Testis (tissue), 3 donors: ENCODE data around the gene GNG2. TPM values are rescaled to one million over a fixed set of nuclear protein-coding genes. Genes with fewer than 3 reads are reported as not detected.

Experiments
- DNase-seq: peaks from one replicate; pipeline ENCODE4 v3.0.0-alpha.2; 2019
- H3K27ac ChIP-seq, 2 donors: fragments of 200-600 bp; sonication (generic); one replicate each; pipeline ENCODE4 v1.5.1; 2019
- H3K27me3 ChIP-seq: fragments of 200-600 bp; sonication (generic); one replicate; pipeline ENCODE4 v1.5.1; 2019
- H3K36me3 ChIP-seq: fragments of 200-600 bp; sonication (generic); one replicate; pipeline ENCODE4 v1.5.1; 2017; ENCODE audit warnings: low read depth; ENCODE audit errors: missing control alignments
- H3K4me1 ChIP-seq: fragments of 200-600 bp; sonication (generic); one replicate; pipeline ENCODE4 v1.5.1; 2019
- H3K4me3 ChIP-seq, 2 donors: fragments of 200-600 bp; sonication (generic); one replicate each; pipeline ENCODE4 v1.5.1; 2017 to 2019
- H3K9me3 ChIP-seq: fragments of 200-600 bp; sonication (generic); one replicate; pipeline ENCODE4 v1.5.1; 2017
- CTCF ChIP-seq, 3 experiments: fragments of 450-650 bp in 2 of 3; fragments of 200-600 bp in 1 of 3; sonication (generic) in 1 of 3; IDR thresholded peaks; one replicate each; pipeline ENCODE4 v1.5.1; 2016 to 2019; ENCODE audit warnings: antibody characterized with exemption in 3 of 3, mild to moderate bottlenecking in 2 of 3, moderate library complexity in 1 of 3
- POLR2A ChIP-seq: fragments of 450-650 bp; IDR thresholded peaks from one replicate; pipeline ENCODE4 v1.6.1; 2017; ENCODE audit warnings: antibody characterized with exemption, mild to moderate bottlenecking, moderate library complexity
- WGBS, 2 donors: methylation state at CpG; one replicate each; pipeline ENCODE4 v1.1.5; 2018; 5-methylcytosine and 5-hydroxymethylcytosine counted together
- intact Hi-C: fragments of 100-400 bp; cut with DNase I; formaldehyde crosslinking; loops from one replicate; pipeline ENCODE4 v1.15.1; 2023; ENCODE audit warnings: low total_unique reads
- polyA plus RNA-seq: library from polyadenylated mRNA; stranded (reverse); fragments of 350-450 nt; fragmentation: Illumina TruSeq; extraction: RNeasy Lipid Tissue Mini Kit (QIAGEN cat#74804); gene quantifications from one replicate; pipeline ENCODE4 v1.2.3, GENCODE V29; 2014; ENCODE audit warnings: low read depth, low replicate concordance; ENCODE audit not compliant: insufficient read depth
- total RNA-seq, 2 donors: library from RNA; depleted of rRNA; stranded (reverse); fragments of >200 nt; gene quantifications; one replicate each; pipeline ENCODE4 v1.2.3, GENCODE V29; 2016

Gene GNG2
- total and polyA plus RNA-seq, 3 donors from 2014 or later, result 248 to 312 (median 250) TPM

GRCh38 chr14:51848120-51848519 is 12.3 kb upstream of the GNG2 start:
- no peak overlapping the region for H3K27ac ChIP-seq
- no peaks in the 10 kb centered on the region for H3K27me3 ChIP-seq
- no peaks in the 10 kb centered on the region for H3K9me3 ChIP-seq
- DNase-seq, result no peak
- H3K4me3 ChIP-seq, result no peak overlapping the region
- no peaks in the 10 kb centered on the region for H3K4me1 ChIP-seq
- 90 to 94% methylated on average over 4 of the region's 4 CpGs for WGBS, 2 donors
- intact Hi-C loops, result no loop called here
- TF ChIP-seq POLR2A, result no peak
- no peak for TF ChIP-seq CTCF (IDR thresholded peaks at IDR 0.05)
- H3K36me3 ChIP-seq, result no peaks in the 10 kb centered on the region

GRCh38 chr14:51849097-51849496 is 11.3 kb upstream of the GNG2 start:
- intact Hi-C loops, result no loop called here
- Histone ChIP-seq H3K36me3 (no peaks in the 10 kb centered on the region), H3K4me1 (no peaks in the 10 kb centered on the region), H3K27ac (no peak overlapping the region), H3K27me3 (no peaks in the 10 kb centered on the region), H3K4me3 (no peak overlapping the region), H3K9me3 (no peaks in the 10 kb centered on the region)
- 89 to 100% methylated on average over 2 of the region's 2 CpGs for WGBS, 2 donors
- no peak for DNase-seq
- TF ChIP-seq POLR2A (no peak), CTCF (IDR thresholded peaks at IDR 0.05) (no peak)

- TF ChIP-seq CTCF (IDR thresholded peaks at IDR 0.05) (no peak), POLR2A (no peak)
- H3K36me3 ChIP-seq, result no peaks in the 10 kb centered on the region
- H3K4me1 ChIP-seq, result no peaks in the 10 kb centered on the region
- WGBS, 2 donors, result 86 to 90% methylated on average over 1 of the region's 1 CpG
- H3K4me3 ChIP-seq, result no peak overlapping the region
- H3K27me3 ChIP-seq, result no peaks in the 10 kb centered on the region
- no peaks in the 10 kb centered on the region for H3K9me3 ChIP-seq
- intact Hi-C loops, result no loop called here
- no peak overlapping the region for H3K27ac ChIP-seq
- no peak for DNase-seq
Observed at GRCh38 chr14:51850651-51851050, 9.8 kb upstream of the GNG2 start.

GRCh38 chr14:51852541-51852940 is 7.9 kb upstream of the GNG2 start:
- Histone ChIP-seq H3K36me3 (no peaks in the 10 kb centered on the region), H3K4me3 (no peak overlapping the region), H3K27ac (no peak overlapping the region), H3K9me3 (no peaks in the 10 kb centered on the region), H3K4me1 (no peaks in the 10 kb centered on the region), H3K27me3 (no peaks in the 10 kb centered on the region)
- 84 to 91% methylated on average over 4 of the region's 4 CpGs for whole genome bisulfite sequencing, 2 donors
- TF ChIP-seq POLR2A (no peak), CTCF (IDR thresholded peaks at IDR 0.05) (no peak)
- intact Hi-C loops, result no loop called here
- DNase-seq, result no peak

GRCh38 chr14:51855234-51855633 is 5.2 kb upstream of the GNG2 start:
- Histone ChIP-seq H3K36me3 (no peaks in the 10 kb centered on the region), H3K9me3 (no peaks in the 10 kb centered on the region), H3K27ac (no peak overlapping the region), H3K4me1 (peaks cover 4% of the 10 kb centered on the region), H3K27me3 (no peaks in the 10 kb centered on the region), H3K4me3 (no peak overlapping the region)
- 47 to 74% methylated on average over 3 of the region's 3 CpGs for WGBS, 2 donors
- intact Hi-C loops, result no loop called here
- no peak for DNase-seq
- TF ChIP-seq CTCF (IDR thresholded peaks at IDR 0.05), result no peak
- no peak for TF ChIP-seq POLR2A
